HG03196 (cell line): Measurements from ENCODE around the gene SLC24A3.

Experiments used
- ATAC-seq: cut with Tn5 transposase; IDR thresholded peaks from one replicate; pipeline ENCODE4 v1.9.1; 2021; ENCODE audit not compliant: unreplicated experiment

Gene SLC24A3

GRCh38 chr20:19693508-19693907 is 481.1 kb downstream of the SLC24A3 start:
- ATAC-seq, result no peak

- no peak for ATAC-seq
These were observed 482.6 kb downstream of the SLC24A3 start for GRCh38 chr20:19695081-19695480.

GRCh38 chr20:19696620-19697019 is 484.2 kb downstream of the SLC24A3 start:
- no peak for ATAC-seq

GRCh38 chr20:19697415-19697814 is 485.0 kb downstream of the SLC24A3 start:
- ATAC-seq, result no peak

- no peak for ATAC-seq
These were observed 486.9 kb downstream of the SLC24A3 start for GRCh38 chr20:19699180-19699971.

- no peak for ATAC-seq
These were observed 489.0 kb downstream of the SLC24A3 start for GRCh38 chr20:19701429-19701828.

GRCh38 chr20:19706463-19706862 is 494.0 kb downstream of the SLC24A3 start:
- ATAC-seq, result no peak

GRCh38 chr20:19709635-19710335 is 497.3 kb downstream of the SLC24A3 start:
- ATAC-seq, result no peak

GRCh38 chr20:19710336-19711120 is 498.1 kb downstream of the SLC24A3 start:
- no peak for ATAC-seq

- ATAC-seq, result no peak
These were observed 498.7 kb downstream of the SLC24A3 start for GRCh38 chr20:19711126-19711525.

- ATAC-seq, result no peak
These were observed 500.3 kb downstream of the SLC24A3 start for GRCh38 chr20:19712721-19713260.

- ATAC-seq, result no peak
These were observed 501.6 kb downstream of the SLC24A3 start for GRCh38 chr20:19713822-19714578.

GRCh38 chr20:19714579-19714840 is 502.1 kb downstream of the SLC24A3 start:
- no peak for ATAC-seq

- no peak for ATAC-seq
These were observed 503.5 kb downstream of the SLC24A3 start for GRCh38 chr20:19715986-19716385.

GRCh38 chr20:19718880-19719279 is 506.4 kb downstream of the SLC24A3 start:
- no peak for ATAC-seq

- no peak for ATAC-seq
These were observed 508.5 kb downstream of the SLC24A3 start for GRCh38 chr20:19720991-19721390.

GRCh38 chr20:19723051-19723450 is 510.6 kb downstream of the SLC24A3 start:
- ATAC-seq, result no peak

- ATAC-seq, result no peak
These were observed 511.5 kb downstream of the SLC24A3 start for GRCh38 chr20:19723813-19724430.

GRCh38 chr20:19725373-19725772 is 512.9 kb downstream of the SLC24A3 start:
- no peak for ATAC-seq

- no peak for ATAC-seq
These were observed 513.5 kb downstream of the SLC24A3 start for GRCh38 chr20:19725814-19726525.
